Left ventricle myocardium superior (tissue), 1 donor: ENCODE measurements around the gene PAK4. TPM values are rescaled to one million over a fixed set of nuclear protein-coding genes. Genes with fewer than 3 reads are reported as not detected.

ENCODE experiments used
- ATAC-seq: fragments of 200-7000 bp; cut with Tn5 transposase; one replicate; pipeline ENCODE4 v1.9.1; 2020; ENCODE audit warnings: mild to moderate bottlenecking, moderate library complexity
- DNase-seq: peaks from one replicate; pipeline ENCODE4 v3.0.0-alpha.2; 2020
- intact Hi-C: fragments of 100-400 bp; cut with micrococcal nuclease; formaldehyde crosslinking; loops from one replicate; pipeline ENCODE4 v1.11.0; 2022
- total RNA-seq: library from RNA; stranded (reverse); fragmentation: NEBNext Ultra II Directional; extraction: Animal tissue kit (Norgen Biotek cat#: 25700); gene quantifications from one replicate; pipeline ENCODE4 v1.2.1, GENCODE V29; 2021
- donor health status: DM: no; HTN: yes; CAD: no; lungs with severe emphysema.

Gene PAK4
- total RNA-seq, 1 donor from 2014 or later, result 17.4 TPM

DNA sequence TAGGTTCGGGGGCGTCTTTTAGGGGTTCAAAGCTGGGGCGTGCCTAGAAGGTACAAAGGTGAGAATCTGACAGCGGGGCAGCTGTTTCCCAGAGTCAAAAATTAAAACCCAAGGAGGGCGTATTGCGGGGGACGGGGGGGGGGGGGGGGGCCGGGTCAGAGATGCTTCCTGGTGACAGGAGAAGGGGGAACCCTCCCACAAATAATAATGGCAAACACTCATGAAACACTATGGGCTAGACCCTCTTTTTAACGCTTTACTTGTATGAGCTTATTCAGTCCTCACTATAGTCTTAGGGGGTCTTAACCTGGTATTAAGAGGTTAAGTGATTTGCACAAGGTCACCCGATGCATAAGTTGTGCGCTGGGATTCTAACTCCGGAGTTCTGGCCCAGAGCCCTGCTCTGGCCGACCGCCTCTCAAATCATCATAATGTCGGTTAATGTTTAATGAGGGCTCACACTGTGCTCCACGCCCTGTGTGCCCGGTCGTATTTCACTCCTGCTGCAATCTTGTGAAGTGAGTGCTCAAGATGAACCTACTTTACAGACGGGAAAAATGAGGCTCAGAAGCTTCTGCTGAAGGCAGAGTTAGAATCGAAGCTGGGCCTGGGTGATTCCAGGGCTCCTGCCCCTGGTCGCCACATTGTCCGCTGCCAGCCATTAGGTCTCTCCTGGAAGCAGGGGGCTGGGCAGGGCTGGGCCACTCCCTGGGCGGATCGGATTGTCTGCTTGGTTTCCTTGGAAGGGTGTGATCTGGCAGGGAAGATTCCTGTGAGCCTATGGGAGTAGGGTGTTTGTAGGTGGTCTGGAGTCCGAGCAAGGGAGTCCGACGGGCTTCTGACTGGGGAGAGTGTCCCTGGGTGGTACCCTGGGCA, 964 bp downstream of the PAK4 start:
- ATAC-seq (no peak), DNase-seq (no peak)
- intact Hi-C loops, result no loop called here

- intact Hi-C loops, result no loop called here
- no peak for DNase-seq
- no peak for ATAC-seq
Measured at GRCh38 chr19:39127812-39128515, 2.4 kb downstream of the PAK4 start.

DNA sequence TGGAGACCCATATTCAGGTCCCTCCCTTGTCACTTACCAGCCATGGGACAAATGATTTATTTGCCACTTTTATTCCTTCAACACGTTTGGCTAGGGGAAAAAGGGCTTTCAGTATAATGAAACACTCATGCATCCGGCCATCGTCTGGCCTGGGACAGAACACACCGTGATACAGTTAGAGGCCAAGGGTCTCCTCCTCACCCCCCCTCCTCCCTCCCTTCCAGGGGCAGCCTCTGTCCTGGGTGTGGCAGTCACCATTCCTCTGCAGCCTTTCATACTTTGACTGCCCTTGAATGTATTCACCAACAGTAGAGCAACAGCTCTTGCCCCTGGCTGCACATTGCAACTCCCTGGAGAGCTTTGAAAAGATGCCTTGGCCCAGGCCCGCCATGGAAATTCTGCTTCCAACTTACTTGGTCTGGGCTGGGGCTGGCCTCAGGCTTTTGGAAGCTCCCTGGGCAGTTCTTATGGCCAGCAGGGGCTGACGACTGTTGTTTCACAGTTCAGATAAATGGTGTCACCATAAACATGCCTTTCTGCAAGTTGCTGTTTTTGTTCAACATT, 3.0 kb downstream of the PAK4 start:
- ATAC-seq (no peak), DNase-seq (no peak)
- intact Hi-C loops, result no loop called here

- intact Hi-C loops, result no loop called here
- DNase-seq, result no peak
- no peak for ATAC-seq
Measured at GRCh38 chr19:39129116-39129515, 3.5 kb downstream of the PAK4 start.

GRCh38 chr19:39130337-39131254, 5.0 kb downstream of the PAK4 start:
- ATAC-seq (peak; percentile 8), DNase-seq (no peak)
- intact Hi-C loops, result no loop called here

DNA sequence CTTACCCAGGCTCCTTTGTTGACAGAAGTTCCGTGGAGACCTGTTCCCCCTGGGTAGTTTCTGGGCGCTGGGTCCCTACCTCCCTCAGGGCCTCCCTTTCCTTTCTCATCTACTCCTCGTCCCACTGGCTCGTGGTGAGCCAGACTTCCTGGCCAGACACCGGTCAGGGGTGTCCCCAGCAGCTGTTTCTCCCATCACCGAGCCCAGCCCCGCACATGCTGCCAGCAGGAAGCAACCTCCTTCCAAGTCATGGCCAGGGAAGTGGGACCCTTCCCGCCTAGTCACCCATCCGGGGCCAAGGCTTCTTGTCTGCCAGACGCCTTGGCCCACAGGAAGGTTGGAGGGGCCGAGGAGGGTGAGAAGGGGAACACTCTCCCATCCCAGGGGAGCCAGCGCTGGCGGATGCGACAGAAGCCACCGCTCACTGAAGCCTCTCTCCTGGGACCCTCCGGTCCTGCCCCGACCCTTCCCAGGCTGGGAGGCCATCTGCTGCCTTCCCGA, 5.7 kb downstream of the PAK4 start:
- peak; percentile 73 for ATAC-seq
- DNase-seq, result peak; percentile 75
- intact Hi-C loops, result no loop called here

GRCh38 chr19:39132344-39132969, 6.9 kb downstream of the PAK4 start:
- intact Hi-C loops, result no loop called here
- ATAC-seq (no peak), DNase-seq (no peak)

GRCh38 chr19:39133431-39134270, 8.1 kb downstream of the PAK4 start:
- intact Hi-C loops, result no loop called here
- no peak for DNase-seq
- ATAC-seq, result peak; percentile 17

DNA sequence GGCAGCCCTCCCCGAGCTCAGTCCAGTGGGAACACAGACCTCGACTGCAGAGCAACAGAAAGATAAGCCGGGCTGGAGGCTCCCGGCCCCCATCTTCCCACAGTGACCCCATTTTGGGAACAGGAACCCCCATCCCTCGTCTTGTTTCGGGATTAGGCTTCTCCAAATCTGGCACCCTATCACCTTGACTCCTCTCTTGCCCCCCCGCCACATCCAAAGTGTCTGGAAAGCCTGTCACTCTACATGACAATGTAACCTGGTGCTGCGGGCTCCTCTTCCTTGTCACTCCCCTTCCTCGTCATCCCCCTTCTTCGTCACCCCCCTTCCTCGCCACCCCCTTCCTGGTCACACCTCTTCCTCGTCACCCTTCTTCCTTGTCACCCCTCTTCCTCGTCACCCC, 10.1 kb downstream of the PAK4 start:
- DNase-seq (no peak), ATAC-seq (no peak)
- intact Hi-C loops, result no loop called here

DNA sequence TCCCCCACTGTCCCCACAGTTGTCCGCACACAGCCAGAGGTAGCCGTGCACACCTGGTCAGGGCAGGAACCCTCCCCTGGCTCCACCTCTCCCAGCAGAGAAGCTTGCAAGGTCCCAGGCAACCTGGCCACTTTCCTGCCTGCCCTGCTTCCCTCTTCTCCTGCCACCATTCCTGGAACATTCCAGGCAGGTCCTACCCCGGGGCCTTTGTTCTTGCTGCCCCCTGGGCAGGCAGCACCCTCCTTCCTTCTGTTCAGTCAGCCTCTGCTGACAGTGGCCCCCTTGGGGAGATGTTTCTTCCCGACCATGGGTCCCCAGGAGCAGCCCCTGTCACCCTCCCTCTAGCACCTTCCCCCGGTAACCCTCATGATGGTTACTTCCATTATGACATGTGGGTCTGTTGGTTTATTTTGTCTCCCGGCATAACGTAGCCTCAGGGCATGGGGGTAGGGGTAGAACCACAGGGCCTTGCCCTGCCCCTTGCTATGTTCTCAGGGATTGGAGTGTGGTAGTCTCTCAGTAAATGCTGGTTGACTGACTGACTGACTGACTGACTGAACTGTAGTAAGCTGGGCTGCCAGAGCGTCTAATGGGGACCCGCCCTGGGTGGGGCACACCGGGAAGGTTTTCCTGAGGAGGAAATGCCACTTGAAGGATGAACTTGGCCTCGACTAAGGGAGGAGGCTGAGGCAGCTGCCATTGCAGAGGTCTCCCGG, 10.8 kb downstream of the PAK4 start:
- intact Hi-C loops, result no loop called here
- DNase-seq, result no peak
- no peak for ATAC-seq

DNA sequence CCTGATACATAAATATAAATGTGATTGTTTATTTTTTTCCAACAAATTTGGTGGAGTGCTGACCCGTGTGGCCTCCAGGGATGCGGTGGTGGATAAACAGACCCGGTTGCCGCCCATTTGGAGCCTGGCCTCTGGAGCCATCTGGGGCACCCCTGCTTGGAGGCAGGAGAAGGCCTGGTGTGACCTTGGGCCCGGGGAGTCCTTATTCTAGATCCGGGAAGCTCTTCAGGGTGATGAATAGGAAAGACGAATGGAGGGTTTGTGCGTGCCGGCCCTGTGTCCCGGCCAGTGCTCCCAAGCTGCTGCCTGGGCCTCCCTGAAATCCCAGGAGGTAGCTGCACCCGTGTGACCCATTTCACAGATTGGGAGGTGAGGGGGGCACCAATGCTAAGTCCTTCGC, 11.5 kb downstream of the PAK4 start:
- no peak for DNase-seq

DNA sequence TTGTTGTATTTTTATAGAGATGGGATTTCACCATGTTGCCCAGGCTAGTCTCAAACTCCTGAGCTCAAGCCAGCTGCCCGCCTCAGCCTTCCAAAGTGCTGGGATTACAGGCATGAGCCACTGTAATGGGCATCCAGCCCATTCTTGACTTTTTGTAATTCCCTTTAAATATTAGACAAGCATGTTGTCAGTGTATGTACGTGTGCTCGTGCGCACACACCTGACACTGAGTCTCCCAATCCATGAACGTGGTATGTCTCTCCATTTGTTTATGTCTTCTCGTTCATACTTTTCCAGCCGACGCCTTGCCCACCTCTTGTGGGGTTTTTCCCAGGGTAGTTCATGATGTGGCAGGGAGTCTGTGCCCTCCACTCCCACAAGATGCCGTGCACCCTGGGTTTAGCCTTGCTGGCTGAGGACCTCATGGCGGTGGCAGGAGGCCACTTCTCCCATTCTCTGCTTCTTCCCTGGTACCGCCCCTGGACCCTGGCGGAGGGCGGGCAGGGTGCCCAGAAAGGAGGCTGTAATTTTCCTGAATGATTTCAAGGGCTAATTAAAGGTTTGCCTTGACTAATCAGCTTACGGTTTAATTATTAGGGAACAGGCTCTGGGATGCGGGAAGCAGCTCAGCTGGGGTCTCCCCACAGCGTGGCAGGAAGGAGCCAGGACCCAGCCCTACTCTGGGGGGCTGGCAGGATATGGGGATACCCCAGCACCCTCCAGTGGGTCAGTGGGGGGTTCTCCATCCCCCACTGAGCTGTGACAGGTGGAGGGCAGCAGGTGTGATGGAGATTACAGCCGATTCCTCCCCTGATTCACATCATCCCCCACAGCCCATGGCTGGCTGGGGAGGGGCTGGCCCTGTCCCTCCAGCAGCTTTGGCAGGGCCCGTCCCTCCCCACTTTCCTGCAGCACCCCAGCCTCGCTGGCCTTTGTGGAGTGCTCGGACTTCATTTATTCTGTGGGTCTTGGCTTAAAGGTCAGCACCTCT, 12.9 kb downstream of the PAK4 start:
- intact Hi-C loops, result no loop called here
- no peak for DNase-seq
- no peak for ATAC-seq

More for the DNA sequence above, 11.5 kb downstream of the PAK4 start:
- no peak for ATAC-seq
- intact Hi-C loops, result no loop called here

DNA sequence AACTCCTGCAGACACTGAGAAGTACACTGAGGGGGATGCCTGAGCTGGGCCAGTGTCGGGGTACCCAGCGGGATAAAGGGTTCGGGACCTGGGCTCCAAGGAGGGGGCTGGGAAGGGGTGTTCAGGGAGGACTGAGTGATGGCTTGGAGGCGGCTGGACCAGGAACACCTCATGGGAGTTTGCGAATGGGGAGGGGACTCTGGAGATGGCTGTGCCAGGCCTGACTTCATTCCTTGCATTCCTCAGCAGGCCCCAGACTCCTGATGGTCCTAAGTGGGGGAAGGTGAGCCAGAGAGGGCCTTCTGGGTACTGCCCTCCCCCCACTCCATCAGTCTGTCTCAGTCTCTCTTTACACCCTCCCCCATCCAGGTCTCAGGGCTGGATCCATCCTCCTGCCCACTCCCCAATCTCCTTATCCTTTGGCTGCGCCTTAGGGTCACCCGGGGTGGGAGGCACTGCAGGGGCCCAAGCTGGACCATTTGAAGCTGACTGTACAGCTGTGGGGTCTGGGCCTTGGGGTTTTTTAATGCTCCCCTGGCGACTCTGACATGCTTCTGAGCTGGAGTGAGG, 13.8 kb downstream of the PAK4 start:
- intact Hi-C loops, result no loop called here
- ATAC-seq, result no peak
- DNase-seq, result no peak

GRCh38 chr19:39139971-39140453, 14.4 kb downstream of the PAK4 start:
- DNase-seq, result no peak
- ATAC-seq, result no peak
- intact Hi-C loops, result no loop called here

DNA sequence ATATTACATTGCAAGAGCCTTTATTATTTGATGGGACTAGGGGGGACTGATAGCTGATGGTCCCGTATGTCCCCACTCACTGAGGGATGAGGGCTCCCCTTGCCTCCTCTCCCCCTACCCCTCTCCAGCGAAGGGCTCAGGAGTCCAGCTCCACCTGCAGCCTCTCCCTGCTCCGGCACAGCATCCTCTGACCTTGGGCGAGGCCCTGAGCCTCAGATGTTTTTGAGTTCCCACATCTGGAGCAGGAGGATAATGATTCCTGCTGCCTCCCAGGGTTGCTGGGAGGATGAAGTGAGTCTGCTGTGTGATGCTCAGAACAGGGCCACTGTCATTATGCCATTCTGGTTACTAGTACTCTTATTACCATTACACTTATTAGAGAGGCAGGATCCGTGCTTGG, 15.0 kb downstream of the PAK4 start:
- intact Hi-C loops, result no loop called here
- DNase-seq (no peak), ATAC-seq (no peak)

DNA sequence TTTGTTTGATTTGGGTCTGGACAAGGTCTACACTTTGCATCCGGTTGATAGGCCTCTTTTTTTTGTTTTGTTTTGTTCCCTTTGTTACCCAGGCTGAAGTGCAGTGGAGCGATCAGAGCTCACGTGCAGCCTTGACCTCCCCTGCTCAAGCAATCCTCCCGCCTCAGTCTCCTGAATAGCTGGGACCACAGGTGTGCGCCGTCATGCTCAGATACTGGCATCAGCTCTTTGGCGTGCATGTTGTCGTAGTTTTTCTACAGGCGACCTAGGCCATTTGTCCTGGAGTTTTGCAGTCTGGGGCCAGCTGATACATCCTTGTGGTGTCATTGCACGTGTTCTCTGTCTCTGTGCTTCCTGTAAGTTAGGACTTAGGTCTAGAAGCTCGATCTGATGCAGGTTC, 16.3 kb downstream of the PAK4 start:
- intact Hi-C loops, result no loop called here
- DNase-seq, result no peak

More for the DNA sequence above, 16.3 kb downstream of the PAK4 start:
- no peak for ATAC-seq
